Measurements from ENCODE around the gene LY6G5C. TPM values are rescaled to one million over a fixed set of nuclear protein-coding genes. Genes with fewer than 3 reads are reported as not detected.

The LY6G5C gene
- total and polyA plus RNA-seq, 9 of the 15 experiments (the other 6 are each of a cell fraction or from before 2014, with no cell fraction given) = 0.10 to 0.67 (median 0.46) TPM; not detected in 4

GRCh38 chr6:31663961-31664789 is 16.7 kb downstream of the LY6G5C start (continued):
- TF ChIP-seq ARID3A (IDR thresholded peaks at IDR 0.05; ENCODE audit: borderline replicate concordance, low read depth, low read length) (no peak), ARID1B (IDR thresholded peaks at IDR 0.05) (no peak), ZNF3 (CRISPR knock-in tag; IDR thresholded peaks at IDR 0.05) (no peak), ZNF324 (CRISPR knock-in tag; IDR thresholded peaks at IDR 0.05) (peak; percentile 7; the same call in 1 of the 2 replicates), NFRKB (IDR thresholded peaks at IDR 0.05; ENCODE audit: low read depth) (no peak; the same call in none of the 2 replicates), ZNF512 (tag; IDR thresholded peaks at IDR 0.05) (no peak), SMAD2 (IDR thresholded peaks at IDR 0.05; ENCODE audit: low read depth, low read length) (no peak), NR2F6 (CRISPR knock-in tag; IDR thresholded peaks at IDR 0.05) (no peak), SIN3B (IDR thresholded peaks at IDR 0.05; ENCODE audit: low read depth) (no peak), CEBPG (CRISPR knock-in tag; IDR thresholded peaks at IDR 0.05) (no peak), CEBPG (tag; conservative IDR thresholded peaks at IDR 0.05 in 1 of 2, IDR thresholded peaks at IDR 0.05 in 1 of 2) (no peak), HNRNPL (IDR thresholded peaks at IDR 0.05; ENCODE audit: low read depth, low read length) (no peak), HDAC3 (IDR thresholded peaks at IDR 0.05; ENCODE audit: borderline replicate concordance, partially characterized antibody) (no peak), ZSCAN29 (IDR thresholded peaks at IDR 0.05) (no peak), TAF9B (IDR thresholded peaks at IDR 0.05; ENCODE audit: partially characterized antibody) (no peak), ESRRB (CRISPR knock-in tag; IDR thresholded peaks at IDR 0.05; ENCODE audit: borderline replicate concordance) (no peak), ZNF318 (IDR thresholded peaks at IDR 0.05; ENCODE audit: borderline replicate concordance in 1 of 2, low read depth in 1 of 2) (peak in 1 of 2 experiments; percentile 39; a peak in 1 of 4 replicates)
